Measurements from ENCODE around the gene RIT2.

DNA sequence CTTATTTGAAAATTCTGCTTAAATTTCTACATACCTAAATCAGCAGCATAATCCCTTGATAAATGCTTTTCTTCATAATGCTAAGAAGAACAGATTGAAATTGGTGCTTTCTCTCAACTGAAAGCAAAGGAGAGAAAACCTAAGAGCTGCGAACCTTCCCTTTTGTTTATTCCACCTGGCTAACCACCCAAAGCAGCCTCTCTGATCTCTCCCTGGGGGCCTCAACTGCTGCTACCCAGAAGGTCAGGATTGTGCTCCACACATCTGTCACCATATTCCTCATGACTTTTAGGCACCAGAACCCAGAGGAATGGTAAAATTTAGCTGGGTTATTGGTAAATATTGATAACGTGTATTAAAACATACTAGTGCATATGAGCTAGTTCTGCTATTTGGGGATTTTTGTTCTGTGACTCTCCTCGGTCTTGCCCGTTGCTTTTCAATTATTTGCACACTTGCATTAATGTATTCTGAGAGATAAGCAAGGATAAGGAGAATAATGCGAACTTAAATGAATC, 334.1 kb downstream of the RIT2 start:
- TF ChIP-seq, protein P1, sequence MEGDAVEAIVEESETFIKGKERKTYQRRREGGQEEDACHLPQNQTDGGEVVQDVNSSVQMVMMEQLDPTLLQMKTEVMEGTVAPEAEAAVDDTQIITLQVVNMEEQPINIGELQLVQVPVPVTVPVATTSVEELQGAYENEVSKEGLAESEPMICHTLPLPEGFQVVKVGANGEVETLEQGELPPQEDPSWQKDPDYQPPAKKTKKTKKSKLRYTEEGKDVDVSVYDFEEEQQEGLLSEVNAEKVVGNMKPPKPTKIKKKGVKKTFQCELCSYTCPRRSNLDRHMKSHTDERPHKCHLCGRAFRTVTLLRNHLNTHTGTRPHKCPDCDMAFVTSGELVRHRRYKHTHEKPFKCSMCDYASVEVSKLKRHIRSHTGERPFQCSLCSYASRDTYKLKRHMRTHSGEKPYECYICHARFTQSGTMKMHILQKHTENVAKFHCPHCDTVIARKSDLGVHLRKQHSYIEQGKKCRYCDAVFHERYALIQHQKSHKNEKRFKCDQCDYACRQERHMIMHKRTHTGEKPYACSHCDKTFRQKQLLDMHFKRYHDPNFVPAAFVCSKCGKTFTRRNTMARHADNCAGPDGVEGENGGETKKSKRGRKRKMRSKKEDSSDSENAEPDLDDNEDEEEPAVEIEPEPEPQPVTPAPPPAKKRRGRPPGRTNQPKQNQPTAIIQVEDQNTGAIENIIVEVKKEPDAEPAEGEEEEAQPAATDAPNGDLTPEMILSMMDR (IDR thresholded peaks at IDR 0.05): no peak
- TF ChIP-seq POLR2A (IDR thresholded peaks at IDR 0.05): no peak
